DND-41 (cell line): Measurements from ENCODE around the gene OTUD4.

Experiments used
- ATAC-seq: fragments of 200-7000 bp; cut with Tn5 transposase; 3 replicates; pipeline ENCODE4 v1.9.1; 2021; ENCODE audit warnings: low read depth; ENCODE audit not compliant: insufficient read depth
- DNase-seq: peaks from one replicate; pipeline ENCODE4 v3.0.0-alpha.2; 2020
- H2AFZ ChIP-seq: 2 replicates; pipeline ENCODE4 v1.6.0; 2012; ENCODE audit warnings: low read depth, low read length
- H3K27ac ChIP-seq: 2 replicates; pipeline ENCODE4 v1.5.1; 2012; ENCODE audit warnings: low read length, inconsistent platforms
- H3K27me3 ChIP-seq: fragments of 200-600 bp; sonication (generic); 2 replicates; pipeline ENCODE4 v1.6.0; 2012; ENCODE audit warnings: low read length, mild to moderate bottlenecking, inconsistent platforms; ENCODE audit not compliant: insufficient read depth, poor library complexity
- H3K36me3 ChIP-seq: 2 replicates; pipeline ENCODE4 v1.5.1; 2012; ENCODE audit warnings: low read length, inconsistent platforms; ENCODE audit not compliant: insufficient read depth
- H3K4me1 ChIP-seq: 2 replicates; pipeline ENCODE4 v1.5.1; 2012; ENCODE audit warnings: mild to moderate bottlenecking, low read length; ENCODE audit not compliant: insufficient read depth
- H3K4me2 ChIP-seq: 2 replicates; pipeline ENCODE4 v1.6.0; 2012; ENCODE audit warnings: mild to moderate bottlenecking, moderate library complexity, low read length, inconsistent platforms; ENCODE audit not compliant: insufficient read depth
- H3K4me3 ChIP-seq, 2 experiments: fragments of 200-600 bp in 1 of 2; shearing (Covaris generic) in 1 of 2; 2 replicates each; pipeline ENCODE4 v1.5.1; 2012 to 2016; ENCODE audit warnings: inconsistent platforms in 2 of 2, low read length in 2 of 2, mild to moderate bottlenecking in 2 of 2, low read depth in 1 of 2, moderate library complexity in 1 of 2
- H3K79me2 ChIP-seq: 2 replicates; pipeline ENCODE4 v1.6.0; 2012; ENCODE audit warnings: low read length, inconsistent platforms; ENCODE audit not compliant: insufficient read depth
- H3K9ac ChIP-seq: 2 replicates; pipeline ENCODE4 v1.6.0; 2012; ENCODE audit warnings: low read depth, mild to moderate bottlenecking, inconsistent platforms, low read length, moderate library complexity
- H3K9me3 ChIP-seq: 2 replicates; pipeline ENCODE4 v1.5.1; 2012; ENCODE audit warnings: low read length, moderate library complexity, mild to moderate bottlenecking, inconsistent platforms; ENCODE audit not compliant: insufficient read depth, severe bottlenecking
- H4K20me1 ChIP-seq: 2 replicates; pipeline ENCODE4 v1.6.0; 2012; ENCODE audit warnings: low read length; ENCODE audit not compliant: insufficient read depth
- CTCF ChIP-seq: IDR thresholded peaks from 2 replicates; pipeline ENCODE4 v1.5.1; 2012; ENCODE audit warnings: borderline replicate concordance, low read length, moderate library complexity, mild to moderate bottlenecking; ENCODE audit not compliant: poor library complexity, severe bottlenecking; ENCODE audit errors: extremely low read depth
- EZH2 ChIP-seq: IDR thresholded peaks from 3 replicates; pipeline ENCODE4 v1.6.1; 2012; ENCODE audit warnings: borderline replicate concordance, low read depth, mild to moderate bottlenecking, moderate library complexity, low read length, inconsistent platforms; ENCODE audit not compliant: severe bottlenecking

Gene OTUD4

GRCh38 chr4:145090380-145090779 is 90.0 kb downstream of the OTUD4 start:
- no peak for TF ChIP-seq CTCF
- no peak for TF ChIP-seq EZH2
- Histone ChIP-seq H3K4me1 (no peaks in the 10 kb centered on the region; the same call in 1 of the 2 replicates), H3K9ac (no peak overlapping the region), H3K36me3 (peaks cover 84% of the 10 kb centered on the region), H3K27ac (no peak overlapping the region), H3K4me3 (no peak overlapping the region), H3K4me2 (no peak overlapping the region), H4K20me1 (no peaks in the 10 kb centered on the region), H2AFZ (no peak overlapping the region), H3K27me3 (no peaks in the 10 kb centered on the region), H3K9me3 (peaks cover 5% of the 10 kb centered on the region), H3K79me2 (peaks cover 92% of the 10 kb centered on the region)
- ATAC-seq, result no peak
- no peak for DNase-seq

GRCh38 chr4:145083891-145084605 is 96.3 kb downstream of the OTUD4 start:
- Histone ChIP-seq H3K4me3 (no peak overlapping the region), H3K27me3 (no peaks in the 10 kb centered on the region), H3K36me3 (peaks cover 46% of the 10 kb centered on the region), H3K9ac (no peak overlapping the region), H2AFZ (no peak overlapping the region), H4K20me1 (no peaks in the 10 kb centered on the region), H3K4me1 (no peaks in the 10 kb centered on the region), H3K79me2 (peaks cover 61% of the 10 kb centered on the region), H3K27ac (no peak overlapping the region), H3K4me2 (no peak overlapping the region), H3K9me3 (no peaks in the 10 kb centered on the region)
- peak; percentile 74 for ATAC-seq
- TF ChIP-seq EZH2 (no peak), CTCF (no peak)
- DNase-seq, result no peak
